ENCODE results near the gene ZNF37A.

DNA sequence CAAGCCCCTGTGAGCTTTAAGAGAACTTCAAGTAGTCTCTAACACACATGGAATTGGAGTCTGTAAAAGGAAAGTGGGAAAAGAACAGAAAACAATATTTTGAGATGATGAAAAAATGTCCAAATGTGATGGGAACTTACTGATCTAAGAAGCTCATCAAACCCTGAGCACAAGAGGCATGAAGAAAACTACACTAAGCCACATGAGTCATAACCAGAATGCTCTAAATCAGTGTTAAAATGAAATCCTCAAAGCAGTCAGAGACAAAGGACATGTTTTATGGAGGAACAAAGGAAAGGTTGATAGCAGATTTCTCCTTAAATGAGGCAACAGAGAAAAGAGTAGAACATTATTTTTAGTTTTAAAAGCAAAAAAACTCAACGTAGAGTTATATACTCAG lies 46.5 kb upstream of the ZNF37A start:
- TF ChIP-seq, protein P1, sequence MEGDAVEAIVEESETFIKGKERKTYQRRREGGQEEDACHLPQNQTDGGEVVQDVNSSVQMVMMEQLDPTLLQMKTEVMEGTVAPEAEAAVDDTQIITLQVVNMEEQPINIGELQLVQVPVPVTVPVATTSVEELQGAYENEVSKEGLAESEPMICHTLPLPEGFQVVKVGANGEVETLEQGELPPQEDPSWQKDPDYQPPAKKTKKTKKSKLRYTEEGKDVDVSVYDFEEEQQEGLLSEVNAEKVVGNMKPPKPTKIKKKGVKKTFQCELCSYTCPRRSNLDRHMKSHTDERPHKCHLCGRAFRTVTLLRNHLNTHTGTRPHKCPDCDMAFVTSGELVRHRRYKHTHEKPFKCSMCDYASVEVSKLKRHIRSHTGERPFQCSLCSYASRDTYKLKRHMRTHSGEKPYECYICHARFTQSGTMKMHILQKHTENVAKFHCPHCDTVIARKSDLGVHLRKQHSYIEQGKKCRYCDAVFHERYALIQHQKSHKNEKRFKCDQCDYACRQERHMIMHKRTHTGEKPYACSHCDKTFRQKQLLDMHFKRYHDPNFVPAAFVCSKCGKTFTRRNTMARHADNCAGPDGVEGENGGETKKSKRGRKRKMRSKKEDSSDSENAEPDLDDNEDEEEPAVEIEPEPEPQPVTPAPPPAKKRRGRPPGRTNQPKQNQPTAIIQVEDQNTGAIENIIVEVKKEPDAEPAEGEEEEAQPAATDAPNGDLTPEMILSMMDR (IDR thresholded peaks at IDR 0.05), result no peak
- TF ChIP-seq POLR2A (IDR thresholded peaks at IDR 0.05) (no peak), EP300 (IDR thresholded peaks at IDR 0.05) (no peak)

Data from ovary (tissue), 3 donors.